ENCODE results near the gene ANKLE1.

DNA sequence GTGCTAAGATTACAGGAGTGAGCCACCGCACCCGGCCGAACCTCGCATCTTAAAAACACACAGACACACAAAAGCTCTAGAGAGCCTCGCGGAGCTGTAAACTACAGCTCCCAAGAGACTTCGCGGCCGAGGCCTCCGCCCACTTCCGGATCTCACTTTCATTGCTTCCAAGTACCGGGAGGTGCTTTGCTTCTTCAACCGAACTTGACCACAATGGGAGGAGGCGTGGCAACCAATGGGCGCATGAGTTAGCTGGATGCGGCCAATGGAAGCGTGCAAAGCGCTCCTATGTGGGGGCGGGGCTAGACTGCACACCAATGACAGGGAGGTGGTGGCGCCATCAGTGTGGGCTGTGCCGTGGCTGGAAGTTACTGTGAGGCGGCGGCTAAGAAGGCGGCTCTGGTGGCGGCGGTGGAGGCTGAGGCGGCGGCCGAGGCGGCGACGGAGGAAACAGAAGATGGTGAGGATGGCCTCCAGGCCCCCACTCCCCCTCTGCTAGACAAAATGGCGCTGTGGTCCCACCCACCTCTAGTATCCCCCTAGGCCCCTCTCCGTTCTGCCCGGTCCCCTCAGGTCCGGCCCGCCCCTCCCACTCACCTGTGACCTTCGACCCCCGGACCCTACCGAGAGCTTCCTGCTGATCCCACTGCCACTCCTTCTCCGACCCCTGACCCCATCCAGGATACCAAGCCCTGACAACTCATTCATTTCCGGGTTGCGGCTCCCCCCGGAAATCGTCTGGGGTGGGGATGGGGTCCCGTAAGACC is 27.7 kb downstream of the ANKLE1 start, which contains the start of gene DDA1:
- no peak for TF ChIP-seq CTCF (IDR thresholded peaks at IDR 0.05)
- TF ChIP-seq POLR2A (IDR thresholded peaks at IDR 0.05), result no peak
